Upper lobe of left lung (tissue), 6 donors: ENCODE data around the gene ZKSCAN4. TPM values are rescaled to one million over a fixed set of nuclear protein-coding genes. Genes with fewer than 3 reads are reported as not detected.

Experiments used
- ATAC-seq, 2 donors: fragments of 200-7000 bp; cut with Tn5 transposase; one replicate each; pipeline ENCODE4 v1.9.1; 2022; ENCODE audit warnings: mild to moderate bottlenecking in 2 of 2, moderate library complexity in 2 of 2; ENCODE audit not compliant: low FRiP score in 2 of 2
- DNase-seq, 2 donors: peaks; one replicate each; pipeline ENCODE4 v3.0.0-alpha.2; 2019 to 2020
- H3K27ac ChIP-seq, 4 donors: fragments of 200-600 bp; sonication (generic); one replicate each; pipeline ENCODE4 v1.5.1; 2016 to 2019
- H3K27me3 ChIP-seq, 4 donors: fragments of 200-600 bp; sonication (generic); one replicate each; pipeline ENCODE4 v1.5.1; 2017 to 2019
- H3K36me3 ChIP-seq, 4 donors: fragments of 200-600 bp; sonication (generic); one replicate each; pipeline ENCODE4 v1.5.1; 2016 to 2019
- H3K4me1 ChIP-seq, 4 donors: fragments of 200-600 bp; sonication (generic); one replicate each; pipeline ENCODE4 v1.5.1; 2018 to 2019
- H3K4me3 ChIP-seq, 4 donors: fragments of 200-600 bp; sonication (generic); one replicate each; pipeline ENCODE4 v1.5.1; 2017 to 2019; ENCODE audit warnings: mild to moderate bottlenecking in 2 of 4, moderate library complexity in 1 of 4
- H3K9me3 ChIP-seq, 4 donors: fragments of 200-600 bp; sonication (generic); one replicate each; pipeline ENCODE4 v1.5.1; 2018 to 2019
- CTCF ChIP-seq, 6 experiments: fragments of 450-650 bp in 4 of 6; fragments of 200-600 bp in 2 of 6; sonication (generic) in 2 of 6; IDR thresholded peaks; one replicate each; pipeline ENCODE4 v1.5.1; 2016 to 2019; ENCODE audit warnings: antibody characterized with exemption in 6 of 6
- EP300 ChIP-seq, 4 donors: sonication (generic); formaldehyde crosslinking; IDR thresholded peaks; one replicate each; pipeline ENCODE4 v1.5.1; 2017; ENCODE audit warnings: antibody characterized with exemption in 4 of 4, control low read depth in 2 of 4
- POLR2A ChIP-seq, 4 donors: fragments of 450-650 bp; IDR thresholded peaks; one replicate each; pipeline ENCODE4 v1.5.1; 2016 to 2017; ENCODE audit warnings: antibody characterized with exemption in 4 of 4, mild to moderate bottlenecking in 2 of 4
- POLR2AphosphoS5 ChIP-seq, 2 donors: sonication (generic); formaldehyde crosslinking; IDR thresholded peaks; one replicate each; pipeline ENCODE4 v1.5.1; 2017; ENCODE audit warnings: antibody characterized with exemption in 2 of 2
- WGBS, 2 donors: methylation state at CpG; one replicate each; pipeline ENCODE4 v1.1.5; 2017 to 2018; 5-methylcytosine and 5-hydroxymethylcytosine counted together
- total RNA-seq, 6 donors: library from RNA; depleted of rRNA in 4 of 6; stranded (reverse); fragments of >200 nt in 4 of 6; gene quantifications; one replicate each; pipeline versions ENCODE4 v1.1.0 to v1.2.1, GENCODE V29; 2016 to 2021
- donor health status: DM: no; HTN: no; CAD: no; lungs with moderate emphysema.
- donor health status: DM: no; HTN: yes; CAD: no; lungs with severe emphysema.

ZKSCAN4 gene
- total RNA-seq, 6 donors from 2014 or later, result 3.0 to 9.4 (median 4.7) TPM

DNA sequence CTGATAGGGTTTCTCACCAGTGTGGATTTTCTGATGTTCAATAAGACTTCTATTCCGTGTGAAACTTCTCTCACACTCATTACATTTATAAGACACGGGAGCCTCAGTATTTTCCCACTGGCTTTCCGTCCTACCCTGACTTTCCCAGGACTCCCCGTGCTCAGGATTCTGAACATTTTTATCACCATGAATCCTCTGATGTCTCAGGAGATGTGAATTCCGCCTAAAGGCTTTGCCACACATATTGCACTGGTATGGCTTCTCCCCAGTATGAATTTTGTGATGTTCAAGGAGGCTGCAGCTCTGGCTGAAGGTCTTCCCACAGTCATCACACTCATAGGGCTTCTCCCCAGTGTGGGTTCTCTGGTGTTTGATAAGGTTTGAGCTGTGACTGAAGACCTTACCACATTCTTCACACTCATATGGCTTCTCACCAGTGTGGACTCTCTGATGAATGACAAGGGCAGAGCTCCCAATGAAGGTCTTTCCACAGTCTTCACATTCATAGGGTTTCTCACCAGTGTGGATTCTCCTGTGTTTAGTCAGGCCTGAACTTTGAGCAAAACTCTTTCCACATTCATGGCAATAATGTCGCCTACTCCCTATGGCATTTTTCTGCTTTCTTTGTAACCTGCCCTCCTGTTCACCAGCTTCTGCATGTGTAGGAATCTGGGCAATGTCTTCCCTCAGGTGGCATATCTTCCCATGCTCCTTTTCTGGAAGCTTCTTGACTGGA lies 6.7 kb downstream of the ZKSCAN4 start:
- Histone ChIP-seq H3K4me3 (no peak overlapping the region), H3K27me3 (no peaks in the 10 kb centered on the region), H3K4me1 (peaks cover 0 to 5% (median 2%) of the 10 kb centered on the region in 4 donors), H3K9me3 (no peaks in the 10 kb centered on the region), H3K36me3 (peaks cover 13 to 50% (median 32%) of the 10 kb centered on the region in 4 donors), H3K27ac (no peak overlapping the region)
- no peak for ATAC-seq
- no peak for DNase-seq
- TF ChIP-seq POLR2A (IDR thresholded peaks at IDR 0.05), result no peak
- no peak for TF ChIP-seq POLR2AphosphoS5 (IDR thresholded peaks at IDR 0.05)
- TF ChIP-seq CTCF (IDR thresholded peaks at IDR 0.05), result no peak
- no peak for TF ChIP-seq EP300 (IDR thresholded peaks at IDR 0.05)
- 94 to 95% methylated on average over 6 of the region's 6 CpGs for WGBS, 2 donors

GRCh38 chr6:28243946-28244345 lies 8.1 kb downstream of the ZKSCAN4 start:
- H3K27ac ChIP-seq, result no peak overlapping the region
- H3K36me3 ChIP-seq, result peaks cover 13 to 50% (median 31%) of the 10 kb centered on the region in 4 donors
- H3K9me3 ChIP-seq, result no peaks in the 10 kb centered on the region
- H3K4me1 ChIP-seq, result no peaks in the 10 kb centered on the region
- TF ChIP-seq POLR2AphosphoS5 (IDR thresholded peaks at IDR 0.05) (no peak), POLR2A (IDR thresholded peaks at IDR 0.05) (no peak), CTCF (IDR thresholded peaks at IDR 0.05) (no peak)
- WGBS, 2 donors, result 95 to 96% methylated on average over 3 of the region's 3 CpGs
- no peaks in the 10 kb centered on the region for H3K27me3 ChIP-seq
- ATAC-seq, result no peak
- DNase-seq, result no peak
- H3K4me3 ChIP-seq, result no peak overlapping the region

DNA sequence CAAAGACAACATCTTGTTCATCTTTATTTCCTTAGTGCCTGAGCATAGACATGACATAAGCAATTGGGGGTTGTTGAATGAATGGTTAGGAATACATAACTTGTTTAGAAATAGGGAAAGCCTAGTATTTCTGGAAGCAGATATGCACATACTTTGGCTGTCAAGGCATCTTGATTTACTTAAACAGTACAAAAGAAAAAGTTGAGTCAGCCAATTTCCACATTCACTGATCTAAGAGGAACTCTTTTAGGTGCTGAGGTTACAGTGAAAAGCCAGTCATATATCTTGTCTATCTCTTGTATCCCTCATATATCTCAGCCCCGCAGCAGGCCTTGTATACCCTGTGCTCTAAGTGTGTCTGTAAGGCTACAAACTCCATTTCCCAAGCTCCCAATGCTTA lies 11.6 kb downstream of the ZKSCAN4 start:
- H3K4me1 ChIP-seq, result no peaks in the 10 kb centered on the region
- H3K9me3 ChIP-seq, result no peaks in the 10 kb centered on the region
- no peak for ATAC-seq
- H3K27me3 ChIP-seq, result no peaks in the 10 kb centered on the region
- WGBS, 2 donors, result 96 to 100% methylated on average over 1 of the region's 1 CpG
- H3K27ac ChIP-seq, result no peak overlapping the region
- H3K4me3 ChIP-seq, result no peak overlapping the region
- TF ChIP-seq EP300 (IDR thresholded peaks at IDR 0.05), result no peak
- TF ChIP-seq CTCF (IDR thresholded peaks at IDR 0.05), result no peak
- TF ChIP-seq POLR2AphosphoS5 (IDR thresholded peaks at IDR 0.05), result no peak
- TF ChIP-seq POLR2A (IDR thresholded peaks at IDR 0.05), result no peak
- DNase-seq, result no peak
- H3K36me3 ChIP-seq, result peaks cover 4 to 27% (median 11%) of the 10 kb centered on the region in 4 donors

DNA sequence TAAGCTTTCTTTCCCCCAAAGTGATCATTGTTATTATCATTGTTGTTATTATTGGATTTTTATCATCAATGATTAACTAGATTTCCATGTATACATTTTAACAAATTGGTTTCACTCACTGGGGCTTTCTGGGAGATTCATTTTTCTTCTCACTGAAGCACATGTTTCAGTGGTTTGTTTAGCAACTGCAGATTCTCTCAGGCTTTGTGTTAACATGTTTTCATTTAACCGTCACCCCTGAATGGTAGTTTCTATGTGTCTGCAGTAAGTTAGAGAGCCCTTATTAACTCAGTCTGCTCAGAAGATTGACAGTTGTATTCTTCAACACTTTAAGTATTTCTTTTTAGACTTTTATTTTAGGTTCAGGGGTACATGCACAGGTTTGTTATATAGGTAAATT lies 12.4 kb downstream of the ZKSCAN4 start:
- Histone ChIP-seq H3K27me3 (no peaks in the 10 kb centered on the region), H3K36me3 (peaks cover 0 to 22% (median 8%) of the 10 kb centered on the region in 4 donors), H3K4me1 (no peaks in the 10 kb centered on the region), H3K4me3 (no peak overlapping the region), H3K27ac (no peak overlapping the region), H3K9me3 (no peaks in the 10 kb centered on the region)
- WGBS, 2 donors, result 93 to 95% methylated on average over 1 of the region's 1 CpG
- DNase-seq, result no peak
- no peak for ATAC-seq
- no peak for TF ChIP-seq EP300 (IDR thresholded peaks at IDR 0.05)
- TF ChIP-seq POLR2A (IDR thresholded peaks at IDR 0.05), result no peak
- no peak for TF ChIP-seq CTCF (IDR thresholded peaks at IDR 0.05)
- TF ChIP-seq POLR2AphosphoS5 (IDR thresholded peaks at IDR 0.05), result no peak
